ENCODE measurements around the gene CUX1. TPM values are rescaled to one million over a fixed set of nuclear protein-coding genes. Genes with fewer than 3 reads are reported as not detected.
A peak's percentile ranks its signal among the peaks of the same experiment; 100 is the strongest.

Gene CUX1
- total and polyA plus RNA-seq, 10 of the 15 experiments (the other 5 are each of a cell fraction or from before 2014, with no cell fraction given): 6.1 to 48.6 (median 25.9) TPM

DNA sequence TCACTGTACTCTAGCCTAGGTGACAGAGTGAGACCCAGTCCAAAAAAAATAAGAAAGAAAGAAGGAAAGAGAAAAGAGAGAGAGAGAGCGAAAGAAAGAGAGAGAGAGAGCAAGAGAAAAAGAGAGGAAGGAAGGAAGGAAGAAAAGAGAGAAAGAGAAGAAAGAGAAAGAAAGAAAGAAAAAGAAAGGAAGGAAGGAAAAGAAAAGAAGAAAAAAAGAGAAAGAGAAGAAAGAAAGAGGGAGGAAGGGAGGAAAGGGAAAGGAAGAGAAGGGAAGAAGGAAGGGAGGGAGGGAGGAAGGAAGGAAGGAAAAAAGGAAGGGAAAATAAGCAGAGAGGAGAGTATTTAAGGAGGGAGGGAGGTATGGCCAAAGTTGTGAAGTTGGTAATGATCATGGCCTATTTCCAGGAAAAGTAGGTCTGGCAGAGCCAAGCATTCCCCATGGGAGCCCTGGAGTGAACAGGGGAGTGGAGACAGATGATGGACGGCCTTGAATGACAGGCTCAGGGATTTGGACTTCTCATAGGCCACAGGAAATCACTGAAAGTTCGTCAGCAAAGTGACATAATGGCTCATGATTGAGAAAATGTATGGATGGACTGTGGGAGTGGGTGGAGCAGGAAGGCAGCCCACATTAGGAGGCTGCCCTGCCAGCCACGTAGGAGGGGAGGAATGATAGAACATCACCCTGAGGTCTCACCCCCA lies 44.8 kb upstream of the CUX1 start (continued):
- TF ChIP-seq TCF3 (IDR thresholded peaks at IDR 0.05; ENCODE audit: borderline replicate concordance, insufficient read depth, low read depth, low read length): no peak
- TF ChIP-seq BRCA1 (IDR thresholded peaks at IDR 0.05; ENCODE audit: low read depth, low read length): no peak

DNA sequence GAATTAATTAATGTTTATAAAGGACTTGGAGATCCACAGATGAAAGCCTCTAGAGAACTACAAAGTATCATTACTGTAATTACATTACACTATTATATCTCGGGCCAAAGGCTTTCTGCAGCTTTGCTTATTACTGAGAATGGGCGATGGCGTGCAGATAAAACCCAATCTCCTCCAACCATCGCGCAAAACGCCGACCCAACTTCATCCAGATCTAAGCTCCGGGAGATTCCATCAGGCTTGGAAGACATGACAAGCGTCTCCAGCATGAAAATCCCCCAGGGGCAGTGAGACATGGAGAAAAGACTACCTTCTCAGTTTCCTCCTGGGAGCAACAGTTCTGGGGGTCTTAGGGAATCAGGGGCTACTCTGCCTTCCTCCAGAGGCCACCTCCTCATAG lies 42.2 kb upstream of the CUX1 start:
- TF ChIP-seq, protein P1, sequence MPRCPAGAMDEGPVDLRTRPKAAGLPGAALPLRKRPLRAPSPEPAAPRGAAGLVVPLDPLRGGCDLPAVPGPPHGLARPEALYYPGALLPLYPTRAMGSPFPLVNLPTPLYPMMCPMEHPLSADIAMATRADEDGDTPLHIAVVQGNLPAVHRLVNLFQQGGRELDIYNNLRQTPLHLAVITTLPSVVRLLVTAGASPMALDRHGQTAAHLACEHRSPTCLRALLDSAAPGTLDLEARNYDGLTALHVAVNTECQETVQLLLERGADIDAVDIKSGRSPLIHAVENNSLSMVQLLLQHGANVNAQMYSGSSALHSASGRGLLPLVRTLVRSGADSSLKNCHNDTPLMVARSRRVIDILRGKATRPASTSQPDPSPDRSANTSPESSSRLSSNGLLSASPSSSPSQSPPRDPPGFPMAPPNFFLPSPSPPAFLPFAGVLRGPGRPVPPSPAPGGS (IDR thresholded peaks at IDR 0.05; ENCODE audit: borderline replicate concordance, insufficient read depth, low read depth, low read length, poor library complexity, severe bottlenecking): peak; percentile 18
- TF ChIP-seq DPF2 (IDR thresholded peaks at IDR 0.05): no peak
- intact Hi-C loops (cut with micrococcal nuclease; ENCODE audit: unreplicated experiment): no loop called here
- SMC1A ChIA-PET (ENCODE audit: uncharacterized antibody, unreplicated experiment): interaction anchor here (0.6 to 1.3 kb wide), 2 partner anchors 30 to 50 kb away, joined by 3 read pairs; no protein-coding TSS in a partner anchor
- no peak for ATAC-seq
- CTCF ChIA-PET: no interaction called here
- H3K36me3 ChIP-seq (ENCODE audit: control insufficient read depth in 2 of 2, insufficient read depth in 2 of 2, low read length in 1 of 2): no peaks in the 10 kb centered on the region
- H2AFZ ChIP-seq (ENCODE audit: control insufficient read depth, low read depth, low read length): no peak overlapping the region
- in situ Hi-C loops (cut with MboI): no loop called here
- BruUV-seq (replicated peaks): no TSS peak
- no peaks in the 10 kb centered on the region for H3K4me1 ChIP-seq (ENCODE audit: control insufficient read depth, insufficient read depth, low read length)
- FAIRE-seq: no peak
- H3K79me2 ChIP-seq (ENCODE audit: control insufficient read depth, insufficient read depth, low read length): no peaks in the 10 kb centered on the region
- H3K27ac ChIP-seq (ENCODE audit: control insufficient read depth, insufficient read depth): no peak overlapping the region
- no peak overlapping the region for H3K4me3 ChIP-seq
- H3K27me3 ChIP-seq (replicated peaks in 1 of 2; ENCODE audit: control insufficient read depth in 2 of 2, insufficient read depth in 2 of 2, low read length in 1 of 2): peaks cover 2 to 4% of the 10 kb centered on the region in 2 experiments; a peak in 2 of 4 replicates
- H4K20me1 ChIP-seq (ENCODE audit: control insufficient read depth, insufficient read depth): no peaks in the 10 kb centered on the region
- 45% methylated on average over 9 of the region's 9 CpGs for WGBS (ENCODE audit: insufficient coverage, insufficient replicate concordance, low lambda C conversion rate, missing lambda C conversion rate)
- H3K4me2 ChIP-seq (ENCODE audit: control insufficient read depth, insufficient read depth): no peak overlapping the region
- RAD21 ChIA-PET (ENCODE audit: unreplicated experiment): no interaction called here
- DNase-seq (ENCODE audit: low read depth, low spot score): no peak
- no peak overlapping the region for H3K9ac ChIP-seq (ENCODE audit: control insufficient read depth, insufficient read depth, low read length)
- POLR2A ChIA-PET: interaction anchor here (0.6 kb wide), 1 partner anchor 81 kb away, joined by 3 read pairs; no protein-coding TSS in a partner anchor
- no peaks in the 10 kb centered on the region for H3K9me3 ChIP-seq (replicated peaks; ENCODE audit: control insufficient read depth, insufficient read depth, low read length)
